H9 (cell line): ENCODE results near the gene GALNT15. TPM values are rescaled to one million over a fixed set of nuclear protein-coding genes. Genes with fewer than 3 reads are reported as not detected.

Source experiments
- DNase-seq: peaks from one replicate; pipeline ENCODE4 v3.0.0-alpha.2; 2017
- H2AFZ ChIP-seq: one replicate; pipeline ENCODE4 v1.6.1; 2013; ENCODE audit warnings: mild to moderate bottlenecking, low read length, control low read depth, moderate library complexity
- H2AK5ac ChIP-seq: 2 replicates; pipeline ENCODE4 v1.6.1; 2013; ENCODE audit warnings: low read length, control low read depth, mixed read lengths; ENCODE audit not compliant: insufficient read length
- H2BK120ac ChIP-seq: one replicate; pipeline ENCODE4 v1.6.1; 2013; ENCODE audit warnings: low read depth, mild to moderate bottlenecking, low read length, control low read depth, inconsistent platforms; ENCODE audit not compliant: poor library complexity, severe bottlenecking
- H2BK12ac ChIP-seq: 2 replicates; pipeline ENCODE4 v1.6.1; 2013; ENCODE audit warnings: low read length, control low read depth, mixed read lengths, low read depth; ENCODE audit not compliant: insufficient read length
- H2BK15ac ChIP-seq: 2 replicates; pipeline ENCODE4 v1.6.1; 2013; ENCODE audit warnings: low read depth, low read length, control low read depth
- H2BK20ac ChIP-seq: one replicate; pipeline ENCODE4 v1.6.1; 2013; ENCODE audit warnings: low read depth, mild to moderate bottlenecking, low read length, control low read depth, inconsistent platforms; ENCODE audit not compliant: poor library complexity, severe bottlenecking
- H2BK5ac ChIP-seq: 2 replicates; pipeline ENCODE4 v1.6.1; 2013; ENCODE audit warnings: low read length, control low read depth, mixed read lengths; ENCODE audit not compliant: insufficient read length
- H3K14ac ChIP-seq: 2 replicates; pipeline ENCODE4 v1.6.1; 2013; ENCODE audit warnings: low read length, control low read depth; ENCODE audit not compliant: insufficient read depth
- H3K18ac ChIP-seq: 2 replicates; pipeline ENCODE4 v1.6.1; 2013; ENCODE audit warnings: low read depth, mild to moderate bottlenecking, mixed read lengths, low read length, control low read depth; ENCODE audit not compliant: insufficient read length
- H3K23ac ChIP-seq: 2 replicates; pipeline ENCODE4 v1.6.1; 2013; ENCODE audit warnings: low read length, control low read depth, mixed read lengths, low read depth; ENCODE audit not compliant: insufficient read length
- H3K23me2 ChIP-seq: 2 replicates; pipeline ENCODE4 v1.6.1; 2013; ENCODE audit warnings: low read depth, mild to moderate bottlenecking, mixed read lengths, low read length, control low read depth; ENCODE audit not compliant: insufficient read length, poor library complexity, severe bottlenecking
- H3K27ac ChIP-seq: 2 replicates; pipeline ENCODE4 v1.5.1; 2013; ENCODE audit warnings: low read length, control low read depth, mixed read lengths, low read depth; ENCODE audit not compliant: insufficient read length
- H3K27me3 ChIP-seq: 2 replicates; pipeline ENCODE4 v1.6.1; 2013; ENCODE audit warnings: low read length, control low read depth, inconsistent platforms; ENCODE audit not compliant: insufficient read depth
- H3K4ac ChIP-seq: 2 replicates; pipeline ENCODE4 v1.6.1; 2013; ENCODE audit warnings: low read depth, mild to moderate bottlenecking, control low read depth, inconsistent platforms, low read length, moderate library complexity
- H3K4me1 ChIP-seq: 2 replicates; pipeline ENCODE4 v1.6.1; 2013; ENCODE audit warnings: low read length, control low read depth, inconsistent platforms; ENCODE audit not compliant: insufficient read depth
- H3K4me2 ChIP-seq: 2 replicates; pipeline ENCODE4 v1.6.1; 2013; ENCODE audit warnings: low read length, control low read depth, mixed read lengths; ENCODE audit not compliant: insufficient read length, insufficient read depth
- H3K56ac ChIP-seq: 2 replicates; pipeline ENCODE4 v1.6.1; 2013; ENCODE audit warnings: low read depth, mild to moderate bottlenecking, mixed read lengths, low read length, control low read depth; ENCODE audit not compliant: insufficient read length
- H3K79me1 ChIP-seq: 2 replicates; pipeline ENCODE4 v1.6.1; 2013; ENCODE audit warnings: low read depth, mild to moderate bottlenecking, moderate library complexity, low read length, control low read depth, inconsistent platforms; ENCODE audit not compliant: insufficient read depth, poor library complexity, severe bottlenecking
- H3K79me2 ChIP-seq: 2 replicates; pipeline ENCODE4 v1.6.1; 2013; ENCODE audit warnings: low read length, control low read depth, inconsistent platforms; ENCODE audit not compliant: insufficient read depth
- H3K9ac ChIP-seq: 2 replicates; pipeline ENCODE4 v1.6.1; 2013; ENCODE audit warnings: low read length, control low read depth, mixed read lengths; ENCODE audit not compliant: insufficient read length; ENCODE audit errors: extremely low read depth
- H3K9me3 ChIP-seq: one replicate; pipeline ENCODE4 v1.6.1; 2013; ENCODE audit warnings: low read depth, low read length, inconsistent platforms; ENCODE audit not compliant: control insufficient read depth
- H3T11ph ChIP-seq: one replicate; pipeline ENCODE4 v1.6.1; 2013; ENCODE audit warnings: mild to moderate bottlenecking, low read length, control low read depth, inconsistent platforms
- H4K20me1 ChIP-seq: one replicate; pipeline ENCODE4 v1.6.1; 2013; ENCODE audit not compliant: control insufficient read depth, insufficient read length, insufficient read depth
- H4K5ac ChIP-seq: 2 replicates; pipeline ENCODE4 v1.6.1; 2013; ENCODE audit warnings: low read depth, mild to moderate bottlenecking, mixed read lengths, low read length, control low read depth; ENCODE audit not compliant: insufficient read length
- H4K8ac ChIP-seq: replicated peaks from 2 replicates; pipeline ENCODE4 v1.6.1; 2013; ENCODE audit warnings: low read length, control low read depth, mixed read lengths, low read depth; ENCODE audit not compliant: insufficient read length
- H4K91ac ChIP-seq: 2 replicates; pipeline ENCODE4 v1.6.1; 2013; ENCODE audit warnings: low read depth, mild to moderate bottlenecking, moderate library complexity, mixed read lengths, low read length, control low read depth; ENCODE audit not compliant: insufficient read length
- H3K27ac Mint-ChIP-seq, 3 experiments: 2 replicates in 2 of 3; 3 replicates in 1 of 3; pipeline ENCODE4 v1.8.0; 2020 to 2021; ENCODE audit warnings: mixed read lengths in 3 of 3, mild to moderate bottlenecking in 1 of 3, moderate library complexity in 1 of 3
- H3K27me3 Mint-ChIP-seq: 2 replicates; pipeline ENCODE4 v1.8.0; 2021; ENCODE audit warnings: low read depth, mild to moderate bottlenecking, moderate library complexity, mixed read lengths
- H3K36me3 Mint-ChIP-seq, 3 experiments: 2 replicates in 2 of 3; 3 replicates in 1 of 3; pipeline ENCODE4 v1.8.0; 2020 to 2021; ENCODE audit warnings: low read depth in 3 of 3, mixed read lengths in 3 of 3; ENCODE audit not compliant: insufficient read depth in 1 of 3
- H3K4me1 Mint-ChIP-seq, 2 experiments: 2 replicates each; pipeline ENCODE4 v1.8.0; 2020; ENCODE audit warnings: mixed read lengths in 2 of 2
- H3K4me3 Mint-ChIP-seq, 2 experiments: 2 replicates in 1 of 2; 3 replicates in 1 of 2; pipeline ENCODE4 v1.8.0; 2020 to 2021; ENCODE audit warnings: mild to moderate bottlenecking in 2 of 2, mixed read lengths in 2 of 2, moderate library complexity in 1 of 2
- H3K9me3 Mint-ChIP-seq, 2 experiments: 2 replicates in 1 of 2; 3 replicates in 1 of 2; pipeline ENCODE4 v1.8.0; 2020; ENCODE audit warnings: mild to moderate bottlenecking in 2 of 2, mixed read lengths in 2 of 2, moderate library complexity in 1 of 2
- CTCF ChIP-seq: fragments of 200-600 bp; sonication (generic); conservative IDR thresholded peaks from 3 replicates; pipeline ENCODE4 v1.8.0; 2021; ENCODE audit warnings: antibody characterized with exemption, mild to moderate bottlenecking
- WGBS: extraction: QIAGEN DNeasy Blood & Tissue Kit; methylation state at CpG from one replicate; pipeline ENCODE4 v1.1.7; 2013; ENCODE audit warnings: missing lambda C conversion rate, low lambda C conversion rate, mixed read lengths; ENCODE audit not compliant: insufficient read length; ENCODE audit errors: extremely low coverage; 5-methylcytosine and 5-hydroxymethylcytosine counted together
- total RNA-seq: library from RNA; stranded (reverse); gene quantifications from 2 replicates; pipeline ENCODE4 v1.2.1, GENCODE V29; 2021

Gene GALNT15
- total RNA-seq, 1 experiment from 2014 or later, result 0.04 TPM

- H4K5ac ChIP-seq, result no peak overlapping the region
- H2BK120ac ChIP-seq, result no peak overlapping the region
- H2BK15ac ChIP-seq, result no peak overlapping the region
- H4K91ac ChIP-seq, result no peak overlapping the region
- H3K23ac ChIP-seq, result no peak overlapping the region
- Mint-ChIP-seq H3K27ac (no peak overlapping the region), H3K27me3 (peaks cover 6% of the 10 kb centered on the region), H3K4me1 (no peaks in the 10 kb centered on the region), H3K4me3 (no peak overlapping the region), H3K36me3 (no peaks in the 10 kb centered on the region; a peak in 1 of 7 replicates), H3K9me3 (peaks cover 4 to 9% of the 10 kb centered on the region in 2 experiments; a peak in 4 of 5 replicates)
- no CpG with 5 or more reads among the region's 4 CpGs for WGBS
- no peak overlapping the region for H3K4ac ChIP-seq
- no peaks in the 10 kb centered on the region for H3K79me1 ChIP-seq
- no peak for TF ChIP-seq CTCF
- H4K20me1 ChIP-seq, result no peaks in the 10 kb centered on the region
- no peaks in the 10 kb centered on the region for H3K79me2 ChIP-seq
- H4K8ac ChIP-seq, result no peak overlapping the region
- no peak overlapping the region for H2BK5ac ChIP-seq
- no peaks in the 10 kb centered on the region for H3K4me1 ChIP-seq
- no peak overlapping the region for H3T11ph ChIP-seq
- no peaks in the 10 kb centered on the region for H3K9me3 ChIP-seq
- no peak overlapping the region for H2AK5ac ChIP-seq
- no peak overlapping the region for H3K27ac ChIP-seq
- no peak overlapping the region for H2BK20ac ChIP-seq
- H3K56ac ChIP-seq, result no peak overlapping the region
- no peak overlapping the region for H3K14ac ChIP-seq
- no peaks in the 10 kb centered on the region for H3K27me3 ChIP-seq
- H3K23me2 ChIP-seq, result no peaks in the 10 kb centered on the region
- H3K18ac ChIP-seq, result no peak overlapping the region
- H3K4me2 ChIP-seq, result no peak overlapping the region
- DNase-seq, result no peak
- H3K9ac ChIP-seq, result no peak overlapping the region
- H2AFZ ChIP-seq, result no peak overlapping the region
- no peak overlapping the region for H2BK12ac ChIP-seq
Measured at GRCh38 chr3:16151109-16151508, 23.4 kb upstream of the GALNT15 start.
